Measurements from ENCODE around the gene C14orf180.
"Not testable (repeated sequence)": the region's sequence is repeated elsewhere in the genome, so short reads cannot be mapped to it uniquely, and the experiment has no call there.

Gene C14orf180

GRCh38 chr14:104576232-104576969, 3.2 kb upstream of the C14orf180 start:
- H3K4me3 ChIP-seq (ENCODE audit: low read depth, low read length): no peak overlapping the region
- DNase-seq (ENCODE audit: low read depth): no peak
- TF ChIP-seq, protein P1, sequence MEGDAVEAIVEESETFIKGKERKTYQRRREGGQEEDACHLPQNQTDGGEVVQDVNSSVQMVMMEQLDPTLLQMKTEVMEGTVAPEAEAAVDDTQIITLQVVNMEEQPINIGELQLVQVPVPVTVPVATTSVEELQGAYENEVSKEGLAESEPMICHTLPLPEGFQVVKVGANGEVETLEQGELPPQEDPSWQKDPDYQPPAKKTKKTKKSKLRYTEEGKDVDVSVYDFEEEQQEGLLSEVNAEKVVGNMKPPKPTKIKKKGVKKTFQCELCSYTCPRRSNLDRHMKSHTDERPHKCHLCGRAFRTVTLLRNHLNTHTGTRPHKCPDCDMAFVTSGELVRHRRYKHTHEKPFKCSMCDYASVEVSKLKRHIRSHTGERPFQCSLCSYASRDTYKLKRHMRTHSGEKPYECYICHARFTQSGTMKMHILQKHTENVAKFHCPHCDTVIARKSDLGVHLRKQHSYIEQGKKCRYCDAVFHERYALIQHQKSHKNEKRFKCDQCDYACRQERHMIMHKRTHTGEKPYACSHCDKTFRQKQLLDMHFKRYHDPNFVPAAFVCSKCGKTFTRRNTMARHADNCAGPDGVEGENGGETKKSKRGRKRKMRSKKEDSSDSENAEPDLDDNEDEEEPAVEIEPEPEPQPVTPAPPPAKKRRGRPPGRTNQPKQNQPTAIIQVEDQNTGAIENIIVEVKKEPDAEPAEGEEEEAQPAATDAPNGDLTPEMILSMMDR (IDR thresholded peaks at IDR 0.05; ENCODE audit: insufficient read depth, low read depth, low read length, missing control alignments): no peak

DNA sequence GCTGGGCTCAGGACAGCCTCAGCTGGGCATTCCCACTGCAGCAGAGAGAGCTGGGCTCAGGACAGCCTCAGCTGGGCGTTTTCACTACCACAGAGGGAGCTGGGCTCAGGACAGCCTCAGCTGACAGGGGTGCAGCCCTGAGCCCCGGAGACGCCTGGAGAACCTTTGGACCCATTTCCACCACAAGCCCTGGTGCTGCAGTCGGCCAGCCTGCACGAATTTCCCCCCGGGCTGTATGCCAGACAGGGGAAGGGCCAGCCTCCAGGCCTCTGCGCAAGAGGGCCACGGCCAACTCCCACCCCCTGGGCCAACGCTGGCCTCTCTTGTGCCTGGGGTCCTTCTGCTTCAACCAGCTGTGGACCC, 2.6 kb upstream of the C14orf180 start:
- TF ChIP-seq, protein P1 (IDR thresholded peaks at IDR 0.05; ENCODE audit: insufficient read depth, low read depth, low read length, missing control alignments): no peak
- no peak for DNase-seq (ENCODE audit: low read depth)

GRCh38 chr14:104577426-104577825, 2.1 kb upstream of the C14orf180 start:
- H3K4me3 ChIP-seq (ENCODE audit: low read depth, low read length): no peak overlapping the region
- no peak for DNase-seq (ENCODE audit: low read depth)
- TF ChIP-seq, protein P1 (IDR thresholded peaks at IDR 0.05; ENCODE audit: insufficient read depth, low read depth, low read length, missing control alignments): no peak

More for the DNA sequence above, 2.6 kb upstream of the C14orf180 start:
- no peak overlapping the region for H3K4me3 ChIP-seq (ENCODE audit: low read depth, low read length)

- TF ChIP-seq, protein P1 (IDR thresholded peaks at IDR 0.05; ENCODE audit: insufficient read depth, low read depth, low read length, missing control alignments): no peak
- H3K4me3 ChIP-seq (ENCODE audit: low read depth, low read length): no peak overlapping the region
- no peak for DNase-seq (ENCODE audit: low read depth)
Observed at GRCh38 chr14:104577847-104578301, 1.7 kb upstream of the C14orf180 start.

GRCh38 chr14:104578321-104578720, 1.2 kb upstream of the C14orf180 start:
- no peak overlapping the region for H3K4me3 ChIP-seq (ENCODE audit: low read depth, low read length)
- no peak for DNase-seq (ENCODE audit: low read depth)
- TF ChIP-seq, protein P1 (IDR thresholded peaks at IDR 0.05; ENCODE audit: insufficient read depth, low read depth, low read length, missing control alignments): no peak

GRCh38 chr14:104579939-104580338, 375 bp downstream of the C14orf180 start:
- DNase-seq (ENCODE audit: low read depth); H3K4me3 ChIP-seq (ENCODE audit: low read depth, low read length): not testable (repeated sequence)

DNA sequence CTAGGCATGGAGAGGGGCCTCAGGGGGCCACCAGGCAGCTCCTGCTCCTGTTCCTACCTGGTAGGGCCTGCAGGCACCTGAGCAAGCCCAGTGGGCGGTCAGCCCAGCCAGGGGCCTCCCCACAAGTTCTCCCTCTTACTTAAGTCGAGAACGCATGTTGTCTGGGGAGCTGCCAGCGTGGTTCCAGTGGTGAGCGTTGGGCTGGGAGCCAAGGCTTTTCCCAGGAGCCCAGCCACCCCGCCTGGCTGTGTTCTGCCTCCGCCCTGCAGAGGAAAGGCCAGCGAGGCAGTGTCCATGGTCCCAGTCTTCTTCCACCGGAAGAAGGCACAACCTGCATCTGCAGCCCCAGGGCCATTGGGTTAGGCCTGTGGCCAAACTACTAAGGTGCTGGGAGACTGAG, 1.4 kb downstream of the C14orf180 start:
- no peak for DNase-seq (ENCODE audit: low read depth)
- TF ChIP-seq, protein P1 (IDR thresholded peaks at IDR 0.05; ENCODE audit: insufficient read depth, low read depth, low read length, missing control alignments): no peak
- H3K4me3 ChIP-seq (ENCODE audit: low read depth, low read length): no peak overlapping the region
